GM21367 (cell line): ENCODE results near the gene CRY2.

ENCODE experiments used
- ATAC-seq: cut with Tn5 transposase; IDR thresholded peaks from one replicate; pipeline ENCODE4 v1.9.1; 2021; ENCODE audit not compliant: unreplicated experiment

Gene CRY2

DNA sequence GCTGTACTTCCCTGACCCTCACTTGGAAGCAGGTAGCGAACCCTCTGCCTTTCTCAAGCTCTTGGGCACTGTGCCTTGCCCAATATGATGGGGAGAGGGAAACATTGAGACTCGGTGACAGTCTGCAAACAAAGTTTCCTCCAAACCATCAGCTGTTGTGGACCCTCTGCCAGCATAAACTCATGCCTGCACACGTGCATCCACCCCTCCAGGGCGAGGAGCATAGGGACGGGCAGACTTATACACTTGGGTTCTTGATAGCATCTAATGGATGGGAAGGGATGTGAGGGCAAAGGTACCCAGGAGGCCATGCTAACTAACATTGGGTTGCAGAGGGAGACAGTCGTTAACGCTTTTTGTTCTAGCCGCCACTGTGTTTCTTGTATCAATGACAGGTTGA, 29.9 kb downstream of the CRY2 start:
- no peak for ATAC-seq

DNA sequence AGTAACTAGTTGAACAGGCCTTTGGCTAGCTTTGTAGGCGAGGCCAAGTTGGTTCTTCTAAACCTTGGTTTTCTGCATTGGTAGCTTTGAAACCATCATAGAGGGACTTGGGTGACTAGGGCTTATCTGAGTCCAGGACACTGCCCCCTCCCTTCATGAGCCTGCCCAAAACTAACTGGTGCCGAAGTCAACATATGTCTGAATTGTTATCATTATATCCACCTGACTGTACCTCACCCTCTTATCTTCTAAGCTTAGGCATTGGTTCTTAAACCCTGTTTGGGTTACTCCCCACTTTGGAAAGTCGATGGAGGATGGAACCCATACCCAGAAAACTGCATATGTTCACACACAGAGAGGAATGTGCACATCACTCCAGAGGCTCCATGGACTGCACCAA, 30.6 kb downstream of the CRY2 start:
- ATAC-seq: no peak

DNA sequence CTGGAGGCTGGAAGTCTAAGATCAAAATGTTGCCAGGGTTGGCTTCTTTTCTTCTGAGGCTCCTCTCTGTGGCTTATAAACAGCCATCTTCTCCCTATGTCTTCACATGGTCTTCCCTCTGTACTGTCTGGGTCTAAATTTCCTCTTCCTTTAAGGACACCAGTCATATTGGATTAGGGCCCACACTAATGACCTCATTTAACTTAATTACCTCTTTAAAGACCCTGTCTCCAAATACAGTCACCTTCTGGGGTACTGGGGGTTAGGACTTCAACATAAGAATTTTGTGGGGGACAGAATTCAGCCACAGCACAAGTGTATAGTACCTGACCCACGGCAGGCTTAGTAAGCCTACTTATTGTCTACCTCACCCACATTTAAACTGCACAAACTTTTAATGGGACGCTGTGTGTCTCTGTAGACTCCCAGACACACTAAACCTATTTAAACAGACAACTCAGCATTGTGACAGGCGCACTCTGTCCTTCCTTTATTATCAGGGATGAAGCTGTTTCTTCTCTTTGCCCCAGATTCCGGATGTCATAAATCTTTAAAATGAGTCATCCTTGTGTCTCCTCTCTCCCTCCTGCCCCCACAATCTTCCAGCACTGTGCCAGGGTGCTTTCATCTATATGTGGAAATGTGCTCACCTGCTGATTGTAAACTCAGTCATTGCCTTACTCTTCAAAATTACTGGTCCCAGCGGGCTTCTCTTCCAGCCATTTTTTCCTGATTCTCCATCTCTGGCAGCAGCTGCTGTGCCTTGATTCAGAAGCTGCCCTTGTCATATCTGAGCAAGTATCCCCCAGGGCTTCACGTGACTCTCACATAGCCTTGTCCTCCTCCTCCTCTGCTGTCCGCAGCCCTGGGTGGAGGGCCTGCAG, 32.8 kb downstream of the CRY2 start:
- no peak for ATAC-seq

DNA sequence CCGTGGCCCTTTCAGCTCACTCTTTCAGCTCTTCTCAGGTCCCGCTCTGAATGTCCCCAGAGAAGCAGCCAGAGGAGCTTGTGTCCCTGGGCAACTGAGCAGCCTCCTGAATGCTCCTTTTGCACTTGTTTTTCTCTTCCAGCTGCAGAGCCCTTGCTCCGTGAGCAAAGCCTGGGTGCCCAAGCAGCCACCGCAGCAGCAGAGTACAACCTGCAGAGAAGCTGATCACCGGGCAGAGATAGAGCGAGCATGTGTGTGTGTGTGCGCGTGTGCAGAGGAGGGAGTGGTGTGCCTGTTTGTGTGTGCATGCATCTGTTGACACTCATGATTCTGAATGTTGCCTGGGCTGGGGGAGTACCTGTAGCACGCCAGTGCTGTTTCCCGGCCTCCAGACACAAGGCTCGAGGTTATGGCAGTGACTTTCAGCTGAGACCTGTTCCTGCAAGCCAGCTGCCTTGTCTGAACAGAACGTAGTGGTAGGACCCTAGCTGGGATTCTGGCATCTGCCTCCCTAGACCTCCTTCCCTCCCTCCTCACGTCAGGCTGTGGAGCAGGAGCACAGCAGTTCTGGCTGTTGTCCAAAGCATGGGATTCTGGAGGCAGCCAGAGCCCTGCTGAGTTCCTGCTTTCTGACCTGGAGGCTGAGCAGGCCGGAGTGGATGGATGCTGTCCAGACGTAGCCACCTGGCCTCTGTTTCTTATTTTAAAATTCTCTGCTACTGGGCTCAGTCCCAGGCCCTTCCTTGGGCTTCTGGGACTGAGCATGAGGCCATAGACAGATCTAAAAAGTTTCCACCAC, 33.7 kb downstream of the CRY2 start:
- no peak for ATAC-seq

DNA sequence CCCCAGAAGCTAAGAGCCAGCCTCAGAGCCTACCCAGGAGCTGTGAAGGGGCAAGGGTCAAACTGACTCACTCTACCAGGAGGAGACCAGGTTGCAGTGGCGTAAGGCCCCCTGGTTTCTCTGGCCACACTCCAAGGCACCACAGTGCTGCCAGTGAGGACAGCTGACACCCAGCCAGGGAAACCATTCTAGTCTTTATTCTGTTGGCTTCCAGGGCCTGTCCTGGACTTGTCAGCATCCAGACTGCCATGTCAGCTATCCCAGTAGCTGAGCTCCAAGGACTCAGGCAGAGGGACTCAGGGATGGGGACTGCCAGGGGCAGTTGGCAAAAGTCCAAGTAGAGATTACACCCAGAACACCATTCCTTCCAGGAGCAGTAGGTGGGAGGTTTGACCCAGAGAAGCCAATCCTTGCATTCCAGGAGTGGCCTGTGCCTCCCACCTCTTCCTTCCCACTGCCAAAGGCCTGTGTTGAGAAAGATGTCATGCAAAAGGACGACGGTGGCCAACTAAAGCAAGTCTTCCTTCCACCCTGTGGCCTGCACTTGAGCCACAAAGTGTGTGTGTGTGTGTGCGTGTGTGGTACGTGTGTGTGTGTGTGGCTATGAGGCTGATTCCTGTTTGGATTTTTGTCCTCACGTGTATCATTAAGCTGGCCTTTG, 34.6 kb downstream of the CRY2 start:
- no peak for ATAC-seq

DNA sequence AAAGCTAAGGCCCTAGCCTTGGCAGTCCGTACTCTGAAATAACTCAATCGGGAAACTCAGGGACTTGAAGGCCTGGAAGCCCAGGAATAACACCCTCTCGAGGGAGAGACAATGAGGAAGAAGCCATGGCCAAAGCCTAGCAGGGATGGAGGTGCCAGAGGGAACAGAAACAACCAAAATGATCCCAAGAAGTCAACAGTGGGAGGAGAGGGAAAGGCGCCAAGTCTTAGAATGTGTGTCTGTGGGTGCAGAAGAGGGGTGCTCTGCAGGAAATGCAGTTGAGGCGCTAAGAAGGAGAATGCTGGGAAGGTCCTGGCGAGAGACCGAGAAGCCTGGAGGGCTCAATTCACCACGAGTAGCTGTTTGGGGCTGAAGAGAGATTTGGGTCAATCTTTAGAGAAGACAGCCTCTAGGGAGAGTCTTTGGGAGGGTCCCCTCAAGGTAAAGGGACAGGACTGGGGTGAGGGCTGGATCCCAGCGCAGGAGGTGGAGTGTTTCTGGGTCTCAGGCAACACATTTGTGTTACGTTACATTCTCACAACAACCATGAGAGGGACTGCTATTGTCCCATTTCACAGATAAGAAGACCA, 37.4 kb downstream of the CRY2 start:
- no peak for ATAC-seq

DNA sequence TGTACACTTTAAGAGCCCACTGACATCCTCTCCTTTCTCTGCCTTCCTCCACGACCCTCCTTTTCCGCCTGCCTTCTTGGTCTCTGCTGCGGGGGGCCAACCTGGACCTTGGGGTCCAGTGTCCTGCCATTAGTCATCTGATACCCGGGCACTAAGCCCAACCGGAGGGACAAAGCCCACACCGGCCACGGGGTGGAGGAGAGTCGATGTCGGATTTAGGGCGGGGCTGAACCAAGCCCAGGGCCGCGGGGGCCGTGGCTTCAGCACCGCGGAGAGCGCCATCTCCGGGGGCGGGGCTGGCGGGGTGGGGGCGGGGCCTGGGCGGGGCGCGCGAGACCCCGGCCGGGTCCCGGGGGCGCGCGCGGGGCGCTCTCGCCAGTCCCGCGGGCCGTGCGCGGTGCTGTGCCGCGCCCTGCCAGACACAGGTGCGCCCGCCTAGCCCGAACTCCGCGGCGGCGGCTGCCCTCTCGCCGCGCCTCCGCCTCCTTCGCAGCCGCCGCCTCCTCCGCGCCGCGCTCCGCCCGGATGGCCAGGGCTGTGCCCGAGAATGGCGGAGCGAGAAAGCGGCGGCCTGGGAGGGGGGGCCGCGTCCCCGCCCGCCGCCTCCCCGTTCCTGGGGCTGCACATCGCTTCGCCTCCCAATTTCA, 38.1 kb downstream of the CRY2 start, which contains the start of gene MAPK8IP1:
MAPK8IP1 (plus strand) TSS at position 378 of the 647 bp plus-strand sequence; CDS start at position 548, 170 bp downstream.
- peak; percentile 53 for ATAC-seq

DNA sequence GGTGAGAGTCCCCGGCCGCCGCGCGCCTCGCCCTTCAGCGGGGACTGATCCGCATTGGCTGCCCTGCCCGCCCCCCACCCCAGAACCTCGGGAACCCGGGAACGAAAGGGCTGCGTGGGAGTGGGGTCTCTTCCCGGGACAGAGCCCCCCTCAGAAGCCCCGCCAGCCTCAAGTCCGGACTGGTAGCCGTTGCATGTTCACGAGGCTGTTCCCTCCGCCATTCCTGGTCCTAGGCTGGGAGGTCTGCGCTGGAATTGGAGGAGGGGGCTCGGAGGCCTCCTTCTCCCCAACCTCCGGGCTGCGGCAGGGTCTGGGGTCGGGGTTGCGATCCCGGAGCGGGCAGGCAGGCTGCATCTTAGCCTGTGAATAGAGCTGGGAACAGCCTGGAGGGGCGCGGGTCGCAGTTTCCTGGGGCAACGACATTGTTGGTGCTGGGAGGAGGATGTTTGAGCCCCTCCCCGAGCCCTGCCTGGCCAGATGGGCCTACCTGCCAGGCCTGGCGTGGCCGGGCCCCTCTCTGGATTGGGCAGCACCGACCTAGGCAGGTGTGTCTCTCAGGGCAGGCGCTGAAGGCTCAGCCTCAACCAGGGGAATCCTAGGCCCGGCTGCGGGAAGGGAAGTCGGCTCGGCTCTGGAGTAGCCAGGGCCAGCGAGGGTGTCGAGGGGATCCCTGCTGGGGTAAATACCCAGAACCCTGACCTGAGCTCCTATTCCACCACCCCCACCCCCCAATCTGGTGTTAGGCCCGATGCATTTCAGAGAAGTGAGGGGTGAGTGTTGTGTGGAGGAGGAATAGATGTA, 38.8 kb downstream of the CRY2 start:
- no peak for ATAC-seq

DNA sequence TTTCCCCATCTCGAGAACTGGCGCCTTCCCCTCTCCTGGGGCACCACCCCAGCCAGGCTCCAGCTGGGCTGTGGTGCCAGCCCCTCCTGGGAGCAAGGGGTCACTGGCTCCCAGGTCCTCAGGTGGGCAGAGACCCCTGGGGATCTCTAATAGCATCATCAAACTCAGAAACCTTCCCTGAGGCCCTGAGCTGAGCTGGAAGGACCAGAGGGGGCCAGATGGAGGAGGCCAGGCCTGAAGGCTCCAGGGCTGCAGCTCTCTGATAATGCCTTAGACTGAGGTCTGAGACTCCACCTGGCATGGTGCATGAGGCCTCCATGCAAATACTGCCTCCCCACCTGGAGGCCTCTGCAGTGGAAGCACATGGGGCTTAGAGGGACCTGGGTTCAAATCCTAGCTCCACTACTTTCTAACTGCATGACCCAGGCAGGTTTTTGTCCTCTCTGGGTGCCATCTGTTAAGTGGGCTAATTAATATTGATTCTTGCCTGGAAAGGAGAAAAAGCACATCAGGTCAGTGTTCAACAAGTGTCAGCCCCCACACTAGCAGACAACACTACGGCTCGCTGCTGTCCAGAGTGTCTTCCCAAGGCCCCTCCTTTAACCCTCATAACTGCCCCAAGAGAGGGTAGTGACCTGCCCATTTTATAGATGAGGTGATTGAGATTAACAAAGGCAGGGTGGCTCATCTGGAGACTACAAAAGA, 39.7 kb downstream of the CRY2 start:
- no peak for ATAC-seq

DNA sequence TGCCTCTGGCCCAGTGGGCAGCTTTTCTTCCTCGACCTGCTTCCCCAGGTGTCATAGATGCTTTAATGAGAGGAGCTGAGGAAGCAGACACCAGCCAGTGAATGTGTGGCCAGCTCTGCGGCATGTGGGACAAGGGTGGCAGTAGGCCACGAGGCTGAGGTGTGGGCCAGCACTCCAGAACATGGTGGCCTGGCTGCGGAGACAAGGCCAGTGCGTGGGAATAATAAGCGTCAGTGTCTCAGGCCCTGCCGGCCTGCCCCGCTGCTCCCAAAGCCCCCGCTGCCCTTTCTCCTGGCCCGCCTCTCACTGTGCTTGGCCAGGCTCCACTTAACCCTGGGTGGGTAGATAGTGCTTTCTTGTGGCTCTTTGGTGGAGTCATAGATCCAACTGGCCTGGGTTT, 40.3 kb downstream of the CRY2 start:
- ATAC-seq: no peak

DNA sequence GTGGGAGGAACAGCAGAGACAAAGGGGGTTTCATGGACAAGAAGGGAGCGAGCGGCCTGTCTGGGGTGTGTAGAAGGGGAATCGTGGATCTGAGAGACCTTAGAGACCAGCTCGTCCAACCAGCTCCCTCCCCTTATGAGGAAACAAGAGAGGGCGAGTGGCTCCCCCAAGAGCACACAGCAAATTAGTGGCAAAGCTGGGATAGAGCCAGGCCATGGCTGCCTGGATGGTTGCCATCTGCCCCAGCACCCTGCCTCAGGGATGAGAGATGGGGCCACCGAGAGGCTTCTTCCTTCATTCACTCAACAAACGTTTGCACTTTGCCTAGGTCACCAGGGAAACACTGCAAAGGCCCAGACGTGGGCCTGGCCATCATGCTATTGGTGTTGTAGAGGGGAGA, 42.3 kb downstream of the CRY2 start:
- no peak for ATAC-seq

DNA sequence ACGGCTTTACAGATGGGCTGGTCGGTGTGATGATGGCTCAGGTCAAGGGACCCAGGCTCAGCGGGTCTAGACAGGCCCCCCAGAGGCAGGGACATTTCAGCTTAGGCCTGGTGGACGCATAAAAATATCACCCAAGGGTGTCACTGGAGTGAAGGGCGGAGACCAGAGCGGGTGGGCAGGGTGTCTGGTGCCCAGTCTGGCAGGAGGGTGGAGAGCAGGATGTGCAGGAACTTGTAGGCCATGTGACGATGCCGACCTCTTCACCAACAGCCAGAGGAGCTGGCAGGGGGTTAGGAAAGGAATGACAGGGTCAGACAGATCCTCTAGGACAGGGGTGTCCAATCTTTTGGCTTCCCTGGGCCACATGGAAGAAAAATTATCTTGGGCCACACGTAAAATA, 42.7 kb downstream of the CRY2 start:
- no peak for ATAC-seq

DNA sequence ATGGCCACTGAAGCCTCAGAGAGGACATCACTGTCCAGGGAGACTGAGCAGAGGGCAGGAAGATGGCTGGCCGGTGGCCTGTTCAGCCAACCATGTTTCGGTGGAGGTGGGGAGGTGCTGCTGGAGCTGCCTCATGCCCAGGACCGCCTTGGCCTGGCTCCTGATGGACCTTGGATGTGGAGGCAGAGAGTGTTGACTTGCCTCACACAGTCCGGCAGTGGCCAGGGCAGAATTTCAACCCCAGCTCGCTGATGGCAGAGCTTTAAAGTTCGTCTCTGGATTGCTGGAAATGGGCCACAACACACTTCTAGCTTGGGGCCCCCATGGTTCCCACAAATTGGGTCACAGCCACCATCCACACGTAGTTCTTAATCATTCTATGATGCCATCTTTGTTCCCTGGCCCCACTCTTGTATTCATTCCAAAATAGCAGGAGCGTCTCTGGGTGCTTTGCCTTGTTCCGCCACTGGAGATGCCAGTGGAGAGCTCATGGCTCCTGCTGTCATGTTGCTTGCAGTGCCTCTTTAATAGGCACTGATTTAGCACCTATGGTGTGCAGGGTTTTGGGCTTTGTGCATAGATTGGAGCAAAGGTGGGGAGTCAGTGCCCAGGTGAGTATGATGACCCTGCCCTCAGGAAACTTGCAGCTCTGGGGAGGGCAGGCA, 43.7 kb downstream of the CRY2 start:
- ATAC-seq: no peak

DNA sequence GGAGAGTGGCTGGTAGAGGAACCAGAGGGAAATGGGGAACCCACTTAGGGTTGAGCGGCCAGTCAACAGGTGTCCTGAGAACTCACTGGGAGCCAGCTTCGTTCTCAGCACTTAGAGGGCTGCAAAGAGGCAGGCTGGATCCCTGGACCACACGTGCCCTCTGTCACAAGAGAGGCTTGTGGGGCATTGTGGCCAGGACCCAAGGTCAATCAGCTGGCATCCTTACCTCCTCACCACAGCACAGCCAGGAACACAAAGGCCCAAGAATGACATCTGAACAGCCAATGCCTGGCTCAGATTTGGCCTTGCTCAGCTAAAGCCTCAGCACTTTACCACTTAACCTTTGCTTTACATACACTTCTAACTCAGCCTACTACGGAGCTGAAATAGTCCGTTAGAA, 45.6 kb downstream of the CRY2 start:
- ATAC-seq: no peak

DNA sequence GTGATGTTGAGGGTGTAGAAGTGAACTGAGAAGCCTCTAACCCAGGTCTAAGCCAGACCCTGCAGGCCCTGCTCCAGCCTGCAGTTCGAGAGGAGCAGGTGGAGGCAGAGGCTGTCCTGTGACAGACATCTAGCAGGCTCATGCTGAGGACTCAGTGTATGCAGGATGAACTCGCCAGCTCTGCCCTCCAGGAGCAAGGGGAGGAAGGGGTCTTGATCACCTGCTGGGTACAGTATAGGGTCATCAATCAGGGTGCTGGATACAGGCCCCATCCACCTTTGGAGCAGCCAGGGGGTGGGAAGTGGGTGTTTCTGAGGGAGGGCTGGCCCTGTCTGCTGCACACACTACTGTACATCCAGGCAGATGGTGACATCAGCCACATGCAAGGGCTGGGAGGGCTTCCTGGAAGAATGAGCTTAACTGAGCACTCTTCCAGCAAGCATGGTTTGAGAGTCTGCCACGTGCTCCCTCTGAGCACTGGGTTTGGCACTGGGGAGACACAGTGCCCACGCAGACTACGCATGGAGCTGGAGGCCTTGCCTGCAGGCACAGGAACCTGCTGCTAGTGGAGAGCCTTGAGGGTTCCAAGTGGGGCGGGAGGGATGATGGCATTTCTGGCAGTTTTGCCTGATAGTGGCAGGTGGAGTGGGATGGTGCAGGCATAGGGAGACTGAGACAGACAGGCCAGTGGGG, 47.4 kb downstream of the CRY2 start:
- ATAC-seq: no peak

DNA sequence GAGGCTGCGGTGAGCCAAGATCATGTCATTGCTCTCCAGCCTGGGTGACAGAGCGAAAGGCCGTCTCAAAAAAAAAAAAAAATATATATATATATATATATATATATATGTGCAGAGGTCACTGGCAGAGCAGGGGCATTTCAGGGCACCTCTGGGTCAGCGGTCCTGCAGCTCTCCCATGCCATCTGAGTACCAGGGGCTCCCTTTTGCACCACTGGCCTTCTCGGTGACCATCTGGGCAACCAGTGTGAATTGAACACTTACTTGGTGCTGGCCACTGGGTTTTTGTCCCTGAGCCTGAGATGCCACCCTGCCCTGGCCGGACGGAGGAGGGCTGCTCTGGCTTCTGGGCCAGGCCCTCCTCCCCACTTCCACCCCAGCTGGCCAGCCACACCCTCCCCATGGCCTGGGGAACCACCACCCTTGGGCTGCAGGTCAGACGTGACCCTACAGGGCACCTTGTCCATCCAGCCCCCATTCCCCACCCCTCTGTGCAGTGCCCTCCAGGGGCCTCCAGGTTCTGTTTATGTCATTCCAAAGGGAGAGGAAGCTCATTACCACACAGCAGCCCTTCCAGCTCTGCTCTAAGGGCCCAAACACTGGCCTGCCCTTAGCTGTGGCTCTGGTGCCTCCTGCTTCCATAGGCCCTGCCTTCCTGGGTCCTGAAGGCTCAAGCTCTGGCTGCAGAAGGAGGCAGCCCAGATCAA, 48.4 kb downstream of the CRY2 start:
- ATAC-seq: no peak

DNA sequence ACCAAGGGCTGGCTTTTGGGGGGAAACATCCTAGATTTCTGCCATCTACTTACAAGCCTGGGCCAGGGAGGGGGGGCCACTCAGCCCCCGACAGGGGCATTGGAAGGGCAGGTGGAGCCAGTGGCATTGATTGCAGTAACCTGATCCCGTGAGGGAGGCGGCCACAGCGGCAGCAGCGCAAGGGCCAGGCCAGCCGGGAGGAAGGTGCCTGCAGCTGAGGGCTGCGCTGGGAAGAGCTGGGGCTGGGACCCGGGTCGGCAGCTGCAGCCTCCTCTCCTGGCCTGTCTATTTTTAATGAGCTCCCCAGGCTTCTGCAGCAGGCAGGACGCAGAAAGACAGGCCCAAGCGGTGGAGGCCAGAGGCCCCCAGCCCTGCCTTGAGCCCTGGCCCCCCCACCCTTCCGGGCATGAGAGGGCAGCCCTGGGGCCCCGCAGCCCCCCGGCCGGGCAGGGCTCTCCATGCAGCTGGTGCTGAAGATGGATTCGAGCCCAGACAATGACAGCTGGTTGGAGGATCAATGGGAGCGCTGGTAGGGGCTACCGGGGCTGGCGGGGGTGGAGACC, 49.2 kb downstream of the CRY2 start:
- no peak for ATAC-seq
